Mesenchymal stem cell (in vitro differentiated cells and primary cell): ENCODE results near the gene SLC24A5.

ENCODE experiments used
- DNase-seq: peaks from one replicate; pipeline ENCODE4 v3.0.0-alpha.2; 2013
- H2AFZ ChIP-seq: one replicate; pipeline ENCODE4 v1.6.1; 2013; ENCODE audit warnings: low read depth, mild to moderate bottlenecking, control low read depth, inconsistent platforms, low read length, moderate library complexity
- H2AK5ac ChIP-seq: 2 replicates; pipeline ENCODE4 v1.6.1; 2013; ENCODE audit warnings: low read length, moderate library complexity, mild to moderate bottlenecking, inconsistent platforms; ENCODE audit not compliant: severe bottlenecking
- H2BK120ac ChIP-seq: one replicate; pipeline ENCODE4 v1.6.1; 2013; ENCODE audit warnings: low read depth, mild to moderate bottlenecking, inconsistent platforms, low read length, moderate library complexity
- H2BK12ac ChIP-seq, 2 experiments: one replicate each; pipeline ENCODE4 v1.6.1; 2013; ENCODE audit warnings: inconsistent platforms in 2 of 2, low read length in 2 of 2, mild to moderate bottlenecking in 2 of 2, moderate library complexity in 2 of 2, control low read depth in 1 of 2
- H2BK15ac ChIP-seq: one replicate; pipeline ENCODE4 v1.6.1; 2013; ENCODE audit warnings: mild to moderate bottlenecking, low read depth, inconsistent platforms; ENCODE audit not compliant: poor library complexity, severe bottlenecking
- H2BK5ac ChIP-seq: 2 replicates; pipeline ENCODE4 v1.6.1; 2013; ENCODE audit warnings: low read depth, mild to moderate bottlenecking, low read length, control low read depth, inconsistent platforms; ENCODE audit not compliant: poor library complexity, severe bottlenecking
- H3K14ac ChIP-seq, 2 experiments: one replicate each; pipeline ENCODE4 v1.6.1; 2013; ENCODE audit warnings: inconsistent platforms in 2 of 2, low read length in 2 of 2, control low read depth in 1 of 2, mild to moderate bottlenecking in 1 of 2, moderate library complexity in 1 of 2
- H3K18ac ChIP-seq, 2 experiments: one replicate each; pipeline ENCODE4 v1.6.1; 2013; ENCODE audit warnings: inconsistent platforms in 2 of 2, low read length in 2 of 2, control low read depth in 1 of 2, low read depth in 1 of 2, mild to moderate bottlenecking in 1 of 2
- H3K23ac ChIP-seq, 2 experiments: one replicate each; pipeline ENCODE4 v1.6.1; 2013; ENCODE audit warnings: inconsistent platforms in 2 of 2, low read length in 2 of 2, mild to moderate bottlenecking in 2 of 2, moderate library complexity in 2 of 2, control low read depth in 1 of 2
- H3K27ac ChIP-seq: 2 replicates; pipeline ENCODE4 v1.5.1; 2013; ENCODE audit warnings: mild to moderate bottlenecking, moderate library complexity, low read length, control low read depth, inconsistent platforms; ENCODE audit not compliant: poor library complexity, severe bottlenecking
- H3K27me3 ChIP-seq, 2 experiments: 2 replicates each; pipeline versions ENCODE4 v1.6.1 to v1.7.0; 2013; ENCODE audit warnings: low read length in 2 of 2, mild to moderate bottlenecking in 2 of 2, moderate library complexity in 2 of 2, control low read depth in 1 of 2, inconsistent platforms in 1 of 2; ENCODE audit not compliant: control insufficient read depth in 1 of 2, insufficient read depth in 1 of 2
- H3K36me3 ChIP-seq, 2 experiments: 2 replicates each; pipeline versions ENCODE4 v1.6.1 to v1.7.0; 2013; ENCODE audit warnings: low read length in 2 of 2, control low read depth in 1 of 2, inconsistent platforms in 1 of 2, low read depth in 1 of 2, mild to moderate bottlenecking in 1 of 2; ENCODE audit not compliant: insufficient read depth in 2 of 2, control insufficient read depth in 1 of 2
- H3K4ac ChIP-seq, 2 experiments: one replicate each; pipeline ENCODE4 v1.6.1; 2013; ENCODE audit warnings: inconsistent platforms in 2 of 2, low read length in 2 of 2, mild to moderate bottlenecking in 2 of 2, moderate library complexity in 2 of 2, control low read depth in 1 of 2, low read depth in 1 of 2
- H3K4me1 ChIP-seq: 2 replicates; pipeline ENCODE4 v1.6.1; 2013; ENCODE audit warnings: low read depth, low read length, control low read depth; ENCODE audit not compliant: control insufficient read depth, insufficient read depth
- H3K4me2 ChIP-seq: 2 replicates; pipeline ENCODE4 v1.6.1; 2013; ENCODE audit warnings: low read length, mild to moderate bottlenecking, inconsistent platforms; ENCODE audit not compliant: poor library complexity, severe bottlenecking
- H3K4me3 ChIP-seq, 2 experiments: 2 replicates each; pipeline versions ENCODE4 v1.5.1 to v1.7.0; 2013; ENCODE audit warnings: low read length in 2 of 2, mild to moderate bottlenecking in 2 of 2, control low read depth in 1 of 2, low read depth in 1 of 2; ENCODE audit not compliant: insufficient read depth in 1 of 2
- H3K79me1 ChIP-seq: replicated peaks from 2 replicates; pipeline ENCODE4 v1.6.1; 2013; ENCODE audit warnings: mild to moderate bottlenecking, control low read depth, low read length, inconsistent platforms; ENCODE audit not compliant: poor library complexity, severe bottlenecking
- H3K9ac ChIP-seq: 2 replicates; pipeline ENCODE4 v1.7.0; 2013; ENCODE audit warnings: mild to moderate bottlenecking, low read length, moderate library complexity
- H3K9me3 ChIP-seq: 2 replicates; pipeline ENCODE4 v1.7.0; 2013; ENCODE audit warnings: mild to moderate bottlenecking, low read length; ENCODE audit not compliant: control insufficient read depth
- H4K8ac ChIP-seq: one replicate; pipeline ENCODE4 v1.6.1; 2013; ENCODE audit warnings: inconsistent platforms, mild to moderate bottlenecking, low read length, moderate library complexity
- H4K91ac ChIP-seq: one replicate; pipeline ENCODE4 v1.6.1; 2013; ENCODE audit warnings: mild to moderate bottlenecking, low read length, inconsistent platforms
- WGBS: methylation state at CpG from one replicate; pipeline ENCODE4 v1.1.7; 2013; ENCODE audit warnings: mixed read lengths; 5-methylcytosine and 5-hydroxymethylcytosine counted together

SLC24A5 gene

DNA sequence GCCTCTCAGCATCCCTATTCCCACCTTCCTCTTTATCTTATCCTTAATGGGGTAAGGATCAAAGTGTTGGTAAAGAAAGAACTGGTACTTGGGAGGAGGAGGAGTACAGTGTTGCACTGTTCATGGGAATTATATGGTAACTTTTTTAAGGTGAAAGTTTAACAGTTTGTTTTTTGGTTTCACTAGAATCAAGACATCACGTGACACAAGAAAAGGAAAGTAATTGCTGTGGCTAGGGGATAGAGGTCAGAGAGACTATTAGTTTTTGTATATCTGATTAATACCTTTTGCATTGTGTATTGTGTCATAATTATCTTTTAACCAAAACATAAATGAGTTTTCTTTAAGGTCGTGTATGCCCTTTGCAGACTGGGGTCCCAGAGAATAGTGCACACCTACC lies 23.5 kb upstream of the SLC24A5 start:
- Histone ChIP-seq H4K91ac (no peak overlapping the region), H3K9ac (no peak overlapping the region), H2BK120ac (no peak overlapping the region), H3K4ac (no peak overlapping the region), H2AK5ac (no peak overlapping the region), H3K4me1 (peaks cover 2% of the 10 kb centered on the region), H3K36me3 (no peaks in the 10 kb centered on the region), H2AFZ (no peak overlapping the region), H3K4me3 (no peak overlapping the region), H3K14ac (no peak overlapping the region), H3K27me3 (peaks cover 0 to 17% of the 10 kb centered on the region in 2 experiments), H3K79me1 (no peaks in the 10 kb centered on the region), H3K27ac (no peak overlapping the region), H4K8ac (no peak overlapping the region), H3K4me2 (no peak overlapping the region), H3K18ac (no peak overlapping the region), H2BK15ac (no peak overlapping the region), H2BK5ac (no peak overlapping the region), H2BK12ac (no peak overlapping the region), H3K23ac (no peak overlapping the region), H3K9me3 (no peaks in the 10 kb centered on the region)
- WGBS, result 88% methylated on average over 1 of the region's 2 CpGs
- DNase-seq, result no peak

GRCh38 chr15:48101376-48101961 lies 19.3 kb upstream of the SLC24A5 start:
- H3K4me1 ChIP-seq, result no peaks in the 10 kb centered on the region
- no peak overlapping the region for H3K27ac ChIP-seq
- H3K23ac ChIP-seq, result no peak overlapping the region
- no peak overlapping the region for H3K14ac ChIP-seq
- no peaks in the 10 kb centered on the region for H3K79me1 ChIP-seq
- H2BK120ac ChIP-seq, result no peak overlapping the region
- H2AFZ ChIP-seq, result no peak overlapping the region
- DNase-seq, result no peak
- no peak overlapping the region for H3K18ac ChIP-seq
- no peak overlapping the region for H4K8ac ChIP-seq
- no peak overlapping the region for H3K4me3 ChIP-seq
- 89% methylated on average over 2 of the region's 6 CpGs for WGBS
- H3K4me2 ChIP-seq, result no peak overlapping the region
- H3K9me3 ChIP-seq, result no peaks in the 10 kb centered on the region
- no peak overlapping the region for H2BK15ac ChIP-seq
- no peak overlapping the region for H2BK12ac ChIP-seq
- peaks cover 4 to 34% of the 10 kb centered on the region in 2 experiments for H3K27me3 ChIP-seq
- H4K91ac ChIP-seq, result no peak overlapping the region
- H2AK5ac ChIP-seq, result no peak overlapping the region
- H2BK5ac ChIP-seq, result no peak overlapping the region
- no peaks in the 10 kb centered on the region for H3K36me3 ChIP-seq
- no peak overlapping the region for H3K9ac ChIP-seq
- no peak overlapping the region for H3K4ac ChIP-seq

DNA sequence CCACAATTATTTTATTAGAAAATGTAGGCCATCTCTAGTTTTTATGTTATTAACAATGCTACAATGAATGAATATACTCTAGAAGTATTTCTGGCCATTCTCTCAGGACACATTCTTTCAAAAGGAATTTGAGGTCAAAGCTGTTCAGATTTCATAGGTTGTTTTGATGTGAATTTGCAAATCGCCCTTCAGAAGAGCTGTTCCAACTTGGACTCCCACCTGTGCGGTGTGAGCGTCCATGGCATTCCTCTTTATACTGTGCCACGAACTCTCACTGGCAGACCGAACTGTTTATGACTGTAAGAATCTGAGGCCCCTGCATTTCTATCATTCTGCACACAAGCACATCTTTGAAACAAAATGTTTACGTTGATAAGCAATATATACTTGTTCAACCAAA lies 18.6 kb upstream of the SLC24A5 start:
- H3K4me3 ChIP-seq, result no peak overlapping the region
- H3K18ac ChIP-seq, result no peak overlapping the region
- H2BK5ac ChIP-seq, result no peak overlapping the region
- no peak overlapping the region for H3K4ac ChIP-seq
- no peaks in the 10 kb centered on the region for H3K79me1 ChIP-seq
- no peak overlapping the region for H2BK15ac ChIP-seq
- H3K36me3 ChIP-seq, result no peaks in the 10 kb centered on the region
- peaks cover 6 to 41% of the 10 kb centered on the region in 2 experiments for H3K27me3 ChIP-seq
- no peak overlapping the region for H2BK120ac ChIP-seq
- H2AFZ ChIP-seq, result no peak overlapping the region
- no peak overlapping the region for H3K14ac ChIP-seq
- no peak overlapping the region for H3K27ac ChIP-seq
- no peak overlapping the region for H2AK5ac ChIP-seq
- no peak overlapping the region for H3K23ac ChIP-seq
- H3K4me2 ChIP-seq, result no peak overlapping the region
- no peaks in the 10 kb centered on the region for H3K4me1 ChIP-seq
- H2BK12ac ChIP-seq, result no peak overlapping the region
- no peak overlapping the region for H4K91ac ChIP-seq
- H3K9ac ChIP-seq, result no peak overlapping the region
- no peak for DNase-seq
- no peak overlapping the region for H4K8ac ChIP-seq
- no peaks in the 10 kb centered on the region for H3K9me3 ChIP-seq
- WGBS, result 80% methylated on average over 6 of the region's 6 CpGs

GRCh38 chr15:48103647-48104046 lies 17.1 kb upstream of the SLC24A5 start:
- no peak overlapping the region for H3K4me3 ChIP-seq
- no peak overlapping the region for H2BK5ac ChIP-seq
- H3K4ac ChIP-seq, result peak overlapping the region in 1 of 2 experiments; percentile 38
- no peaks in the 10 kb centered on the region for H3K79me1 ChIP-seq
- peaks cover 6 to 53% of the 10 kb centered on the region in 2 experiments for H3K27me3 ChIP-seq
- H3K27ac ChIP-seq, result no peak overlapping the region
- H4K91ac ChIP-seq, result no peak overlapping the region
- H2AK5ac ChIP-seq, result no peak overlapping the region
- H2BK120ac ChIP-seq, result no peak overlapping the region
- peak overlapping the region; percentile 4 for H2BK15ac ChIP-seq
- no peak overlapping the region for H3K23ac ChIP-seq
- no peaks in the 10 kb centered on the region for H3K36me3 ChIP-seq
- no peak overlapping the region for H4K8ac ChIP-seq
- H3K18ac ChIP-seq, result no peak overlapping the region
- no peaks in the 10 kb centered on the region for H3K4me1 ChIP-seq
- H2AFZ ChIP-seq, result no peak overlapping the region
- H3K9ac ChIP-seq, result no peak overlapping the region
- no peak overlapping the region for H3K14ac ChIP-seq
- no peaks in the 10 kb centered on the region for H3K9me3 ChIP-seq
- DNase-seq, result peak; percentile 35
- no peak overlapping the region for H3K4me2 ChIP-seq
- 88% methylated on average over 5 of the region's 5 CpGs for WGBS
- peak overlapping the region in 1 of 2 experiments; percentile 57 for H2BK12ac ChIP-seq
